ENCODE data around the gene LMCD1.

LMCD1 gene

DNA sequence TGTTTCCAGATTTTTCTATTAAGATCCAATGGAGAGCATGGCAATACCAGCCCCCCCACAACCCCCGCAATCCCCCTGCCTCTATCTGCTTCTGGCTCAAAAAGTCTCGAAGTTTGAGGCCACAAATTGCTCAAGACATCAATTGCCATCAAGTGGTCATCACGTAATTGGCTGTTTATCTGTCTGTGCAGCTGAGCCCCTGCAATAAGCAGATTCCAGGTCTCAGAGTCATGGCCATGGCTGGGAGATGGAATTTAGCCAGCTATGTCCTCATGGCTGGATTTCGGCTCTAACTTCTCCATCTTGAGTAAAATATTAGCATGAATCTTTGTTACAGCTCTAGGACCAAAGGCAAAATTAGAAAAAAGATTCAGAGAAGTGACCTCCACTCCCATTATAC lies 120.2 kb downstream of the LMCD1 start:
- DNase-seq (ENCODE audit: low read depth in 1 of 2, low spot score in 1 of 2): no peak
- Histone ChIP-seq H3K27me3 (ENCODE audit: insufficient read depth, poor library complexity, severe bottlenecking) (no peaks in the 10 kb centered on the region), H3K4me3 (replicated peaks; ENCODE audit: insufficient read depth, low read length) (no peak overlapping the region), H3K27ac (replicated peaks) (no peak overlapping the region)
- no peak for TF ChIP-seq GABPA (IDR thresholded peaks at IDR 0.05; ENCODE audit: low read depth)
- TF ChIP-seq, protein P1, sequence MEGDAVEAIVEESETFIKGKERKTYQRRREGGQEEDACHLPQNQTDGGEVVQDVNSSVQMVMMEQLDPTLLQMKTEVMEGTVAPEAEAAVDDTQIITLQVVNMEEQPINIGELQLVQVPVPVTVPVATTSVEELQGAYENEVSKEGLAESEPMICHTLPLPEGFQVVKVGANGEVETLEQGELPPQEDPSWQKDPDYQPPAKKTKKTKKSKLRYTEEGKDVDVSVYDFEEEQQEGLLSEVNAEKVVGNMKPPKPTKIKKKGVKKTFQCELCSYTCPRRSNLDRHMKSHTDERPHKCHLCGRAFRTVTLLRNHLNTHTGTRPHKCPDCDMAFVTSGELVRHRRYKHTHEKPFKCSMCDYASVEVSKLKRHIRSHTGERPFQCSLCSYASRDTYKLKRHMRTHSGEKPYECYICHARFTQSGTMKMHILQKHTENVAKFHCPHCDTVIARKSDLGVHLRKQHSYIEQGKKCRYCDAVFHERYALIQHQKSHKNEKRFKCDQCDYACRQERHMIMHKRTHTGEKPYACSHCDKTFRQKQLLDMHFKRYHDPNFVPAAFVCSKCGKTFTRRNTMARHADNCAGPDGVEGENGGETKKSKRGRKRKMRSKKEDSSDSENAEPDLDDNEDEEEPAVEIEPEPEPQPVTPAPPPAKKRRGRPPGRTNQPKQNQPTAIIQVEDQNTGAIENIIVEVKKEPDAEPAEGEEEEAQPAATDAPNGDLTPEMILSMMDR (IDR thresholded peaks at IDR 0.05; ENCODE audit: insufficient read depth, low read length): no peak
- TF ChIP-seq SPI1 (IDR thresholded peaks at IDR 0.05; ENCODE audit: borderline replicate concordance, low read depth): no peak
- no peak for TF ChIP-seq POLR2AphosphoS5 (IDR thresholded peaks at IDR 0.05; ENCODE audit: low read depth)
- TF ChIP-seq, protein P2, sequence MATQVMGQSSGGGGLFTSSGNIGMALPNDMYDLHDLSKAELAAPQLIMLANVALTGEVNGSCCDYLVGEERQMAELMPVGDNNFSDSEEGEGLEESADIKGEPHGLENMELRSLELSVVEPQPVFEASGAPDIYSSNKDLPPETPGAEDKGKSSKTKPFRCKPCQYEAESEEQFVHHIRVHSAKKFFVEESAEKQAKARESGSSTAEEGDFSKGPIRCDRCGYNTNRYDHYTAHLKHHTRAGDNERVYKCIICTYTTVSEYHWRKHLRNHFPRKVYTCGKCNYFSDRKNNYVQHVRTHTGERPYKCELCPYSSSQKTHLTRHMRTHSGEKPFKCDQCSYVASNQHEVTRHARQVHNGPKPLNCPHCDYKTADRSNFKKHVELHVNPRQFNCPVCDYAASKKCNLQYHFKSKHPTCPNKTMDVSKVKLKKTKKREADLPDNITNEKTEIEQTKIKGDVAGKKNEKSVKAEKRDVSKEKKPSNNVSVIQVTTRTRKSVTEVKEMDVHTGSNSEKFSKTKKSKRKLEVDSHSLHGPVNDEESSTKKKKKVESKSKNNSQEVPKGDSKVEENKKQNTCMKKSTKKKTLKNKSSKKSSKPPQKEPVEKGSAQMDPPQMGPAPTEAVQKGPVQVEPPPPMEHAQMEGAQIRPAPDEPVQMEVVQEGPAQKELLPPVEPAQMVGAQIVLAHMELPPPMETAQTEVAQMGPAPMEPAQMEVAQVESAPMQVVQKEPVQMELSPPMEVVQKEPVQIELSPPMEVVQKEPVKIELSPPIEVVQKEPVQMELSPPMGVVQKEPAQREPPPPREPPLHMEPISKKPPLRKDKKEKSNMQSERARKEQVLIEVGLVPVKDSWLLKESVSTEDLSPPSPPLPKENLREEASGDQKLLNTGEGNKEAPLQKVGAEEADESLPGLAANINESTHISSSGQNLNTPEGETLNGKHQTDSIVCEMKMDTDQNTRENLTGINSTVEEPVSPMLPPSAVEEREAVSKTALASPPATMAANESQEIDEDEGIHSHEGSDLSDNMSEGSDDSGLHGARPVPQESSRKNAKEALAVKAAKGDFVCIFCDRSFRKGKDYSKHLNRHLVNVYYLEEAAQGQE (IDR thresholded peaks at IDR 0.05; ENCODE audit: insufficient replicate concordance, low read depth): no peak

DNA sequence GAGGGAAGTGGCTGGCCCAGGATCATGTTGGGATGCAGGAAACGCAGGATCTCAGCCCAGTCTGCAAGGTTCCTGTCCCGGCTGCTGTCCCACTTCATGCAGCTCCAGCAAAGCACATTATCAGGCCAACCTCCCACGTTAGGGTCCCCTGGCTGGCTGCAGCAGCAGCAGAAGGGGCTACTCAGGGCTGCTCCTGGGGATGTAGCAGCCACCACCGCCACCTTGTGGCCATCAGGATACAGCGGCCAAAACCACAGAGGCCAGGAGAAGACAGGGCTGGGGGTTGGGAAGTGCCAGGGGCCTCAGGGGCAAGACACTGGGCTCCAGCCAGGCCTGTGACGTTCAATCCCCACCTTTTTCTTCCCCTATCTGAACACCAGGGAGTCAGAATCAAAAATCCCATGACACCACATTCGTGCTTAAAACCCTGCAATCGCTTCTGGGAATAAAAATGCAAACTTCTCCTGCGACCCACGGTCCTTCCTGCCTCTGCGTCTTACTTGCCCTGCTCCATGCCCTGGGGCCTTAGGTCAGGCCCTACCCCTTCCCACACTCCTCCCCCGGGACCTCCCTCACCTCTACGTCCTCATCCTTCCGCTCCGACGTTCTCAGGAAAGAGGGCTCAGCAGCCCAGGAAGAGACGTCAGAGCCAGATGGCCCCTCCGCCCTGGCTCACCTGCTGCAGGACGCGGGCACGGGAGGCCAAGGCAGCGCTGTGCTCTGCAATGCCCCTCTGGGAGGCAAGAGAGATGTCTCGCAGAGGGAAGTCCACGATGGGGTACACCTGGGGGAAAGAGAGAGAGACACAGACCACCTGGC lies 121.5 kb downstream of the LMCD1 start:
- DNase-seq (ENCODE audit: low read depth in 1 of 2, low spot score in 1 of 2): peak in 1 of 2 experiments; percentile 47
- H3K27ac ChIP-seq (replicated peaks): no peak overlapping the region
- no peak overlapping the region for H3K4me3 ChIP-seq (replicated peaks; ENCODE audit: insufficient read depth, low read length)
- H3K27me3 ChIP-seq (ENCODE audit: insufficient read depth, poor library complexity, severe bottlenecking): no peaks in the 10 kb centered on the region
- TF ChIP-seq, protein P1 (IDR thresholded peaks at IDR 0.05; ENCODE audit: insufficient read depth, low read length): peak; percentile 85
- TF ChIP-seq SPI1 (IDR thresholded peaks at IDR 0.05; ENCODE audit: borderline replicate concordance, low read depth): no peak
- TF ChIP-seq, protein P2 (IDR thresholded peaks at IDR 0.05; ENCODE audit: insufficient replicate concordance, low read depth): no peak

DNA sequence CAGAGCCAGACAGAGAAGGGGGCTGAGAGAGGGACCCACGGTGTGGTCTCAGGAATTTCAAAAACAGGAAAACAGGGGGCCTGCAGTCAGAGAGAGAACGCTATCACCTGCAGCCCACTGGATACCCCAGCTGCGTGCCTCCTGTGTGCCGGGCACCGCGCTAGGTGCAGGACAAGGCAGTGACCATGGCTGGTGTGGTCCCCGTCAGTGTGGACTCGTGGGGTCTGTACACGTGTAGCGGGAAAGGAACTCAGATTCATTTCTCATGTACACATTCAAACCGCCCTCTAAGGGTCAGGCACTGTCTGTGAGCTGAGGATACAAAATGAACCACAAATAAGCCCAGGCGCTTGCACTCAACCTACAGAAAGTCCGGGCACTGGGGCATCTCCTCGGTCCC lies 122.1 kb downstream of the LMCD1 start:
- Histone ChIP-seq H3K27me3 (ENCODE audit: insufficient read depth, poor library complexity, severe bottlenecking) (no peaks in the 10 kb centered on the region), H3K4me3 (replicated peaks; ENCODE audit: insufficient read depth, low read length) (no peak overlapping the region), H3K27ac (replicated peaks) (no peak overlapping the region)
- no peak for DNase-seq (ENCODE audit: low read depth in 1 of 2, low spot score in 1 of 2)
- TF ChIP-seq, protein P1 (IDR thresholded peaks at IDR 0.05; ENCODE audit: insufficient read depth, low read length): no peak
- no peak for TF ChIP-seq SPI1 (IDR thresholded peaks at IDR 0.05; ENCODE audit: borderline replicate concordance, low read depth)
- TF ChIP-seq GABPA (IDR thresholded peaks at IDR 0.05; ENCODE audit: low read depth): no peak
- TF ChIP-seq, protein P2 (IDR thresholded peaks at IDR 0.05; ENCODE audit: insufficient replicate concordance, low read depth): no peak
- TF ChIP-seq POLR2AphosphoS5 (IDR thresholded peaks at IDR 0.05; ENCODE audit: low read depth): no peak
